Measurements from ENCODE around the gene DOCK1. TPM values are rescaled to one million over a fixed set of nuclear protein-coding genes. Genes with fewer than 3 reads are reported as not detected.
"Not testable (repeated sequence)": the region's sequence is repeated elsewhere in the genome, so short reads cannot be mapped to it uniquely, and the experiment has no call there.

DOCK1 gene
- polyA plus RNA-seq, 1 donor: 29.9 TPM

DNA sequence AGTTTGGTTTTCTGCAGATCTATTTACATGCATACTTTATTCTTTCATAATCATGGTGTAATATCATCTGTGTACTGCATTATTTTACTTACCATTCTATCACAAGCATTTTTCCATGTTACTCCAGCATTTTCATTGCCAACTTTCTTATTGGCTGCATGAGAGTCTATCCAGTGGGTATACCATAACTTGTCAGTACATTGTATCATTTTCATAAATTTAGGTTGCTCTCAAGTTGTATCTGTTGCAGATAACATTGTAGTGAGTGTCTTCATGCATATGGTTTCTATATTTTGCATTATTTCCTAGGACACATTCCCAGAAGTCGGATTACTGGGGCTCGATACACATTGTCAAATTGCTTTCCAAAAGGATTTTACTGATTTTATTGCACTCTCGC lies 378.3 kb downstream of the DOCK1 start:
- DNase-seq: peak; percentile 22

DNA sequence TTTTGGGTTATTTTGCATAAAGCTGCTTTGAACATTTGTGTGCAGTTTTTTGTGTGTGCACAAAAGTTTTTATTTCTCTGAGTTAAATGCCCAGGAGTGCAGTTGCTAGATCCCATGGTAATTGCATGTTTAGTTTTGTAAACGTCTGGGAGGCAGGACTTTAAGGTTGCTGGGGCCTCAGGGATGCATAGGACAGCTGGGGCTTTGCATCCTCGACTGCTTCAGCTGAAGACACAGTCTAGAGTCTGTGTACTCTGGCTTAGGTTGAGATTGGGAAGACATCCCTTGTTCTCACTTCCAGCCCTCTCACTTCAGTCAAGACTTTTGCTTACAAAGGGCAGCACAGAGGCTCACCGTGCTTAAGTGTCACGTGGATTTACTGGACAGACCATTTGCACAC lies 385.6 kb downstream of the DOCK1 start:
- DNase-seq: no peak

DNA sequence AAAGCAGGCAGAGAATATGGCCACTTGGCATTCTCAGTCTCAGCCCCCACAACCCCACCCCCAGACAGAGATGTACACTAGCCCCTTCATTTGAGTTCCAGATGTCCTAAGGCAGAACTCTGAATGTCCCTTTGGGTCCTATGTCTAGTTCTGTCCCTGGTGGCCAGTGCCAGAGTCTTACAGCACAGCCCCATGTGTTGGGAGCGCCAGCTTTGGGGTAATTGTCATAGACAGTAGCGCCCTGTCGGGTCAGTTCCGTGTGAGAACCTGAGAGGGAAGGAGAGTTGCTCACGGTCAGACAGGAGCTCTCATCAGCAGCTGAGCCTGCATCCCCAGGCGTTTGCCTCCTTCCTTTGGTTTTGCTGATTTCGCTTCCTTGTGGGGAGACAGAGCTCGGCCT lies 386.1 kb downstream of the DOCK1 start:
- no peak for DNase-seq

GRCh38 chr10:127292888-127293287 lies 387.7 kb downstream of the DOCK1 start:
- DNase-seq: no peak

- no peak for DNase-seq
Measured at GRCh38 chr10:127293640-127294039, 388.4 kb downstream of the DOCK1 start.

DNA sequence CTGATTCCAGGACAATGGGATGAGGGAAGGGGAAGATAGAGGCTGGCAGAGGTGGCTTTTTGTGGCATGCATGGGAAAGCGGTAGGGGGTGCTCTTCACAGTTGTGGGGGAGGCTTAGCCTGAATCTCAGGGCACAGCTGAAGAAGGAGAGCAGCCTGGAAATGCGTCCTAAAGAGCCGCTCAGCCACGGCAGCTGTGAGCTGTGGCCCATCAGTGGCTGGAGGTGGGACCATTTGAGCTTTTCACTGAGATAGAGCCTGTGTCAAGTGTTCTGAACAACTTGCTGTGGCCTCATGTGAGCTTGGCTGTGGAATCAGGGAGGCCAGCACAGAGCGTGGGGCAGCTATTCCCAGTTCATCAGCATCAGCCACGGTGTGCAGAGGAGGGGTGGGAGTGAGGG lies 391.5 kb downstream of the DOCK1 start:
- DNase-seq: no peak

- DNase-seq: no peak
Measured at GRCh38 chr10:127298381-127298780, 393.2 kb downstream of the DOCK1 start.

GRCh38 chr10:127299192-127299591 lies 394.0 kb downstream of the DOCK1 start:
- DNase-seq: not testable (repeated sequence)

GRCh38 chr10:127299956-127300689 lies 394.9 kb downstream of the DOCK1 start:
- no peak for DNase-seq

DNA sequence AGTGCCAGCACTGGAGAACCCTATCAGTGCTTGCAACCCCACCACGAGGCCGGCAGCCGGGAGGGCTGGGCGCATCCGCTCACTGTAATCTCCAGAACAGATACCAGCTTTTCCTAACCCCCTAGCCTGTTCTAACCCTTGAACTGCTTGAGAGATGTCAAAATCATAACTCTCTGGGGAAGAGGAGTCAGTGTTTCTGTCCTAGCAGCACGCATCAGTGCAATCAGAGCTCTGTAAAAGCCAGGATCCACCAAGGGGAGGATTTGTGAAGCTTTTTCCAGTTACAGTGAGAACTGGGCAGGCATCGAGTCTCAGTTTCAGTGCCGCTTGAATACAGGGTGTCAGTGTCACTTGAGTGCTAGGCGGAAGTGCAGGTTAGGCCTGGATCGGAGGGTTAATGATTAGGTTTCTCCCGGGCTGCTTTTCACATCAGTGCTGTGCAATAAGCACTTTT lies 395.7 kb downstream of the DOCK1 start:
- no peak for DNase-seq

GRCh38 chr10:127302343-127302742 lies 397.1 kb downstream of the DOCK1 start:
- no peak for DNase-seq

DNA sequence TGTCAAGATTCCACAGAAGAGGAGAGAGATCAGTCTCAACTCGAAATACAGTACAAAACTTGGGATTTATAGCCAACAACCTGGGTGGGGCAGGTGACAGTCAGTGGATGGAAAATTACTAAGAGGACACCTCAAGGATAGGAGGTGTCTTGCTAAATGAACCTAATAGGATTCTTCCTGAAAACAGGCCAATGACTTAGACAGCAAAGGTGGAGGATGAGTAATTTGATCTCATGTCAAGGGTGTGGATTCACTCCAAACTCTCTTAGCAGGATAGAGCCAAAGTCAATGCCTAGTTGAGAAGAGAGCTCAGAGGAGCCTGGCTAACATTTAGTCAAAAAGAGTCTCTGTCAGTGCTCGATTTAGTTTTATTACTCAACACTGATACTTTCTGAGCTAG lies 397.9 kb downstream of the DOCK1 start:
- DNase-seq: no peak

DNA sequence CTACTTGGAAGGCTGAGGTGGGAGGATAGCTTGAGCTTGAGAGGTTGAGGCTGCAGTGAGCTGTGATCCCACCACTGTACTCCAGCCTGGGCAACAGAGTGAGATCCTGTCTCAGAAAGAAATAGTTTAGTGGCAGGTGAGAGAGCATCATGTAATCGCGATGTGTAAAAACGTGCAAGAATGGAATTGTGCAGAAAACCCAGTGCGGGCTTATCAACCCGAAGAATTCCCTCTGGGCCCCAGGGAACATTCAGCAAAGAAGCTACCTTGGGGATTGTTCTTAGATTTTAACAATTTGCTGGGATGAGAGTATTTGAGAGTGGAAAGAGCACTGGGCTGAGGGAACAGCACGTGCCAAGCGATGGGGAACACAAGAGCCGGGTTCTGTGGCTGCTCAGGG lies 398.5 kb downstream of the DOCK1 start:
- DNase-seq: no peak

DNA sequence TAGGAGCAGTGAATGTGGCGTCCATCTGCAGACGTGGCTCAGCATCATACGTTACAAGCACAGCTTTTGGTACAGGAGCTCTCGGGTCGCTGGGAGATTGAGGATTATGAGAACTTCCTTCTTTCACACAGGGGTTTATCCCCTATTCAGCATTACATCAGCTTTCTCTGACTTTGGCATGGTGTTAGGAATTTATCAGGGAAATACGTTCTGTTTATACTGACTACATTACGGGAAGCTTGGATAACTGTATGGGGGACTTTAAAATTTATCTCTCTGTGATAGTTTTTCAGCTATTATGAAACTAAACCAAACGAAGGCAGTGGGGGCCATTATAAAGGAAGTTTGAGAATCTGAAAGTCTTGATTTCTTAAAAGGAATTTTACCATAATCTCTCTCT lies 401.3 kb downstream of the DOCK1 start:
- no peak for DNase-seq

GRCh38 chr10:127307338-127307737 lies 402.1 kb downstream of the DOCK1 start:
- no peak for DNase-seq

DNA sequence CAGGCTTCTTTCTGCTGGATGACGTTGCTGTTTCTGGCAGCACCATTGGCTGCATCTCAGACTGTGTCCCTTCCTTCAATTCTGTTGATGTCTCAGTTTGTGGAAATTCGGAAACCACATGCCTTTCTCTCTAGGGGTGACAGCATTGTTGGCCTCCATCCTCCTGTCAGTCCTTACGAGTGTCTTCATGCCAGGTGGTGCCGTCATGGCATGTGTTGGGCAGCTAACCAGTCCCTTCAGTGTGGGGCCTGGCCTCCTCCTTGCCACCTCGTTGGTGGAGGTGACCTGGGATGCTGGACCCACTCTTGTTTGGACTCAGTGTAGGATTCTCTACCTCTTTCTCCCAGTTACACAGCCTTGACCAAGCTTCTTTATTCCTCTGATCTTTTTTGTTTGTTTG lies 402.8 kb downstream of the DOCK1 start:
- DNase-seq: no peak

- DNase-seq: not testable (repeated sequence)
Measured at GRCh38 chr10:127309619-127310018, 404.4 kb downstream of the DOCK1 start.

DNA sequence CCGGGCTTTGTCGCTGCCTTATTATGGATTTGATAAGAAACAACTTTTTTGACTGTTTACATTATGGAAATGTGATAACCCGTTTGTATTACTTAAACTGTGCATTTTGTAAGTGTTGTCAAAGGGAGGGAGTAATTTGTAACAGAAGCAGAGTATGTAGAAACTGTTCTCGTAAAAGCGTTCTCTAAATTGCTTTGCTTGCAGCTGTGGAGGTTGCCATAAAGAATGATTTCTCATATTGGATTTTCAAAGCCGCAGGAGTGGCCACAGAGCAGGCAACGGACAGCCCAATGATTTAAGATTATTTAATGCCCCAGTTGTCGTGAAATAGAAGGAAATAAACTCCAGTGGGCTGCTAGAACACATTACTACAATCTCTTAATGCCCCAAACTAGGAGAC lies 405.2 kb downstream of the DOCK1 start:
- DNase-seq: no peak

GRCh38 chr10:127310923-127311322 lies 405.7 kb downstream of the DOCK1 start:
- no peak for DNase-seq

GRCh38 chr10:127313996-127314700 lies 408.9 kb downstream of the DOCK1 start:
- DNase-seq: no peak

GRCh38 chr10:127314797-127315196 lies 409.6 kb downstream of the DOCK1 start:
- no peak for DNase-seq

DNA sequence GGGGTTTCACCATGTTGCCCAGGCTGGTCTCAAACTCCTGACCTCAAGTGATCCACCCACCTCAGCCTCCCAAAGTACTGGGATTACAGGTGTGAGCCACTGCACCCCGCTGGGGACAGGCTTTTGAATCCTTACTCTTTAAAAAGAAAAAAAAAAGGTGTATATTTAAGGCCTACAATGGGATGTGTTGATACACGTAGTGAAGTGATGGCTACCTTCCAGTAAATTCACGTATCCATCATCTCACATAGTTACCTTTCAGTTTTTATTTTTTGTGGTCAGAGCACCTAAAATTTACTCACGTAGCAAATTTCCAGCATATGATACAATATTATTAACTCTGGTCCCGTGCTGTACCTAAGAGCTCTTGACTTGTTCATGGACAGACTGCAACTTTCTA lies 410.7 kb downstream of the DOCK1 start:
- DNase-seq: no peak

DNA sequence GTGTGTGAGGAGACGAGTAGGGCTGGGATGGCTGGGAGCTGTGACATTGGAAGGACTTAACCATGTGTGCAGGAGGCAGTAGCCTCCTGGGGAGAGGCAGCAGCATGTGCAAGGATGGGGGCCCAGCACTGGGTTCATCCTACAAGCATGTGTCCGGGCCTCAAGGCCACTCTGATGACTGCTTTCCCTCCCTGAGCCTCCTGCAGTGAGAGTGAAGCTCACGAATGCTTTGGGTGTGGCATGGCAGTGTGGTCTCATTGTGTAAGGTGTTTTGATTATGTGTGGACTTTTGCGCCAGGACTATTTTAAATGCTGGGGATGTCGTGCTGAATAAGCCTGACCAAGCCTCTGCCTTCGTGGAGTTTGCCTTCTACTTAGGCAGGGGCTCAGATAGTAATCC lies 413.2 kb downstream of the DOCK1 start:
- DNase-seq: no peak

DNA sequence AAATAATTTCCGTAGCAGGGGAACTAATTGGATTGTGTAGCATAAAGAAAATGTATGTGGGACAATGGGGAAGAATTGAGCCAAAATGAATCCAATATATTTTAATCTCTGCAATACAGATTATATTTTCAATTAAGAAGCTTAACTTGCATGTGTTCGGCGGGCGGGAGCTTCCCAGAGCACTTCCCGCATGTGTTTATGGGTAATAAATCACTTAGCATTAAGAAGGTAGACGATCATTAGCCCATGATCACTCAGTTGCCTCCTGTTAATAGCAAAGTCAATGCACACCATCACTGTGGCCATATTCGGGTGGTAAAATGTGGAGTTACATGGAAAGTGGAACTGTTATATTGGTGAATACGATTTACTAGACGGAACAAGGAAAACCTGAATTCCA lies 414.0 kb downstream of the DOCK1 start:
- no peak for DNase-seq

Data from hindlimb muscle (tissue), 1 donor.